GM18517 (cell line): ENCODE data around the gene CTSZ.
"Not testable (repeated sequence)": the region's sequence is repeated elsewhere in the genome, so short reads cannot be mapped to it uniquely, and the experiment has no call there.

Source experiments
- ATAC-seq: cut with Tn5 transposase; IDR thresholded peaks from one replicate; pipeline ENCODE4 v1.9.1; 2021; ENCODE audit warnings: mild to moderate bottlenecking, moderate library complexity; ENCODE audit not compliant: unreplicated experiment

CTSZ gene

DNA sequence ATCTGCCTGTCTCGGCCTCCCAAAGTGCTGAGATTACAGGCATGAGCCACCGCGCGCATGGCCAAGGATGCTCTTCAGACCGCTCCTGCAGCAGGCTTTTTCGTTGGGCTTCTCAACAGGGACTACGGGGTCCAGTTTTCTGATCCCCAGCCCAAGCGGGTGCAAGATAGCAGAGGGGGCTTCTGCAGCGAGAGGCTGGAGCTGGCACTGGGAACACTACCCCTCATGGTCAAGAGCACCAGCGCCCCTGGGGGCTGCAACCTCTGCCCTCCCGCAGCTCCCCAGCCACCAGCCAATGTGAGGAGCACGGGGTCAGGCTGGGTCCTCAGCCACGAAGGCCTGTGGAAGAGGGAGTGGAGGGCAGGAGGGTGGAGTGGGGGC is 6.0 kb downstream of the CTSZ start:
- no peak for ATAC-seq

DNA sequence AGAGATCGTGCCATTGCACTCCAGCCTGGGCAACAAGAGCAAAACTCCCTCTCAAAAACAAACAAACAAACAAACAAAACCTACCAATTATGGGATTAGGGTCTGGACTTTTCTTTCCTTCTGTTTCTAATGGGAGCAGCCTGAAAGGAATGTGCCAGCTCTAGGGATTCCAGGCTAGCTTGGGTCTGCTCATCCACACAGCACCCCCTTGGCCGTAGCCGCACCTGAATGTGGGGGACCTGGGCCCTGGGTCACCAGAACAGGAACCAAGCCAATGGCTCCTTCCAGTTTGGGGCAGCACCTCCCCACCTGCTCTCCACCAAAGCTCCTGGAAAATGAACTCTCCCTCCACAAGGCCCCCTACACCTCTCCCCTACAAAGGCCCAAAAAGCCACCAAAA is 6.7 kb downstream of the CTSZ start:
- no peak for ATAC-seq

DNA sequence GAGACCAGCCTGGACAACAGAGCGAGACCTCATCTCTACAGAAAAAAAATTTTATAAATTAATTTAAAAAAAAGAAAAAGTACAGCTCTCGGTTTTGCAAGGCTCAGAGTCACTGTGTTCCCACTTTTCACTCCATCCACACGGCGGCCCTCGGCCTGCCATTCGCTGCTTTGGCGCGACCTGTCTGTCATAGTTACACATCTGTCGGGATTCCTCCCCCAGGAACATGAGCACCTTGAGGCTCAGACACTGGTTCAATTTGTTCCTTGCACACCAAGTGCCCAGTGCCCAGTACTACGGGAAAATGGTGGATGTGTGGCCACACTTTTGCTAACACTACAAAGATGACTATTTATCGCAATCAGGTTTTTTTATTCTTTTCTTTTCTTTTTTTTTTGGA is 8.4 kb downstream of the CTSZ start:
- no peak for ATAC-seq

DNA sequence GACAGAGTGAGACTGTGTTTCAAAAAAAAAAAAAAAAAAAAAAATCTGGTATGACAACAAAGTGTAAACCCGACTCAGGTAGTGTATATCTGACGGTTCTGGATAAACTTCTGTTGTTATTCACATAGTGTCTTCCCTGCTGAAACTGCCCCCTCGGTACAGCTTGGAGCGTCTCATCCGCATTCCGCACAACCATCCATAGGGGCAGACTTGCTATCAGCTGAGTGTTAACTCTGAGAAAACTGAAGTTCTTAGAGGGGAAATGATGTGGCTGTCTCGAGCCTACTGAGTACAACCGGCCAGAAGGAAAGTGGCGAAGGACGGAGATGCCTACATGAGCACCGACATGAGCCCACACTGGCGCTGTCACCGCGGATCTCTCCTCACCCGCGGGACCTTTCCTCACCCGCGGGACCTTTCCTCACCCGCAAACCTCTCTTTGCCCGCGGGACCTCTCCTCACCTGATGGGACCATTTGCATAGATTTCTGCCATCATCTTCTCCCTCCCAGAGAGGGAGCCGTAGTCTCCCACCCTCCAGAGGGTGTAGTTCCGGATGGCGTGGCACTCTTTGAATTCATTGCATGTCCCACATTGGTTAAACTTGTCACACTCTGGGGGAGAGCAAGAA is 9.8 kb downstream of the CTSZ start:
- ATAC-seq = no peak

DNA sequence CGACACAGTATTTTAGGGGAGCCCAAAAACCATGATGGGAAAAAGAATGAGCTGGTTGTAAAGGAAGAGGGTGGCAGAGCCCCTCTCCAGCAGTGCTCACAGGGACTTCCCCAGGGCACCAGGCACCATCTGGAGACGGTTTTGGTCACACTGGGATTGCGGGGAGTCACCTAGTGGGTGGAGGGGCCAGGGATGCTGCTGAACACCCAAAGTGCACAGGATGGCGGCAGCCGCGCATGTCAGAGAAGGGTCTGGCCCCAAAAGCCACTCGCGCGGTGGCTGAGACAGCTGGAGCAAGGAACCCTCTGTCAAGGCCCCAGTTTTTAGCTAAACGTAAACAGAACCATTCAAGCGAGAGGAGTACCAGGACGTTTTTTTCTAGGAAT is 10.8 kb downstream of the CTSZ start:
- ATAC-seq = no peak

DNA sequence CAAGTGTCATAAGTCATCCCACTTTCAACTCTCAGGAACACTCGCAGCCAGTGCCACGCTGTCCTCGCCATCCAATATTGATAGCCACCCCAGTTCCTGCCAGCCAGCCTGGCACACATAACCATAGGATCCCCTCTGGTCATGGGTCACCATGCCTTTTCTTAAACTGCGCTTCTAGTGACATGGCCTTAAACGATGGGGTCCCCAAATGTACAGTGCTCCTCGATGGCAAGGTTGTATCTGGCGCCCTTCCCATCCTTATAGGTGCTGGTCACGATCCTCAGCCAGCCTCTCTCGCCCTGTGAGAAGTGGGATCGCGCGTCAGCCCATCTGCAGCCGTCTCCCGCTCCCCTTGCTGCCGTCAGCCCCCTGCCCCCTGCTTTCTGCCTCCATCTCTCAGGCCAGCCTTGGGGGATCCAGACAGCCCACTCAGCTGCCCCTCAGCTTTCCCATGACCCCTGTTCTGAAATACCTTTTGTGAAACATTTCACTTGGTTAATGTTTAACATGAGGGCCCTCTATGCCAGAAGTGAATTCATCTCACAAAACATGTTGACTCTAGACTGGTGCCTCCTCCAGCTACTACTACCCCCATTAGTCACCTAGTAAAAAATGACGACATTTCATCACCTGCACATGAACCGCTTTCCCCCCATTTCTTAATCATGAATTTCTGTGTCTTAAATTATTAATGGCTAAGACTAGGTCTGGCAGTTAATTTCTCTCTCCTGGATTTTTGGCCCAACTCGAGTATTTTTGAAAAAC is 11.4 kb downstream of the CTSZ start:
- ATAC-seq = no peak

DNA sequence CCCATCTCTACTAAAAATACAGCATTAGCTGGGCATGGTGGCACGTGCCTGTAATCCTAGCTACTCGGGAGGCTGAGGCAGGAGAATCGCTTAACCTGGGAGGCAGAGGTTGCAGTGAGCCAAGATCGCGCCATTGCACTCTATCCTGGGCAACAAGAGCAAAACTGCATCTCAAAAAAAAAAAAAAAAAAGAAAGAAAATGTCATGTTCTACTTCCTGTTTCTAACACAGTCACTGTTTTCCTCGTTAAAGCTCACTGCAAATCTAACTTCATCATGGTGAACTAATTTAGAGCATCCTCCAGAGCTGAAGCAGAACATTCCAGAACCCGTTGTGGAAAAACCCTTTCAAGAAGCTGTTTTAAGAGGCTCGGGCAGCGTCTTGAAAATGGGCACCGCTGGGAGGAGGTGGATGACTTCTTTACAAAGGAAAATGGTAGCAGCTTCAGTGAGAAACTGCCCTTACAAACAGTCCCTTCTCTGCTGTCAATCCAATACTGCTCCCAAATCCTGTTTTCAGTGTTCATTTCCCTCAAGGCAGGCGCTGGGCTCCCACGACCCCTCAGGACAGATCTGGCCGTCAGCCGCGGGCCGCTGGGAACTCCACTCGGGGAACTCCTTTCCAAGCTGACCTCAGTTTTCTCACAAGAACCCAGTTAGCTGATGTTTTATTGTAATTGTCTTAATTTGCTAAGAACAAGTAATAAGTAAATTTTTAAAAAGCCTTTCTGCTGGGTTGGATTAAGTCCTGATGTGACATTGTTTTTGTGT is 12.5 kb downstream of the CTSZ start:
- no peak for ATAC-seq

DNA sequence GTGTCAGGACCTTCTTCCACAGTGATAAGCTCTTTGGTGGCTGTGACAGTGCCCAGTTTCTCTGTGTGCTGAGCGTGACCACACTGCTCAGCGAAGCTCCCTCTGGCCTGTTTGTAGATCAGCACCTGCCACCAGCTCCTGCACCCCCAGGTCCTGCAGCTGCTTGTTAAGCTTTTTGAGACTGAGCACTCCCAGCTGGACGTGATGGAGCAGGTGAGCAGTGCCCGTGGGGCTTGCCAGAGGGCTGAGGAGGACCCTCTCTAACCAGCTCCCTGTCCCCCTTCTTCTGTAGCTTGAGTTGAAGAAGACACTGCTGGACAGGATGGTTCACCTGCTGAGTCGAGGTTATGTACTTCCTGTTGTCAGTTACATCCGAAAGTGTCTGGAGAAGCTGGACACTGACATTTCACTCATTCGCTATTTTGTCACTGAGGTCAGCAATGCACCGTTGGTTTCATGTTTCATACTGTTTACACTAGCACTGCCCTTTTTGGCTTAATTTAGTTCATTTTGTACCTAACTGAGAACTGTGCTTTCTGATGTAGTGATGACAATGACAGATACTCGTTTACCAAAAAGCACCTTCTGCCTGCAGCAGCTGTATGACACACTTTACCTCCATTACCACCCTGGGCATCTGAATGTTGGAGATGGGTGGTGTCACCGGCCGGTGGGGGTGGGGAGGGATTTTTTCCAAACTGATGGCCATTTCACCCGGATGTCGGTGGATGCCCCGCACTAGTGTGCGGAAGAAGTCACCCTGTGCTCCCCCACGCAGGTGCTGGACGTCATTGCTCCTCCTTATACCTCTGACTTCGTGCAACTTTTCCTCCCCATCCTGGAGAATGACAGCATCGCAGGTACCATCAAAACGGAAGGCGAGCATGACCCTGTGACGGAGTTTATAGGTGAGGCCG is 13.5 kb downstream of the CTSZ start:
- no peak for ATAC-seq

DNA sequence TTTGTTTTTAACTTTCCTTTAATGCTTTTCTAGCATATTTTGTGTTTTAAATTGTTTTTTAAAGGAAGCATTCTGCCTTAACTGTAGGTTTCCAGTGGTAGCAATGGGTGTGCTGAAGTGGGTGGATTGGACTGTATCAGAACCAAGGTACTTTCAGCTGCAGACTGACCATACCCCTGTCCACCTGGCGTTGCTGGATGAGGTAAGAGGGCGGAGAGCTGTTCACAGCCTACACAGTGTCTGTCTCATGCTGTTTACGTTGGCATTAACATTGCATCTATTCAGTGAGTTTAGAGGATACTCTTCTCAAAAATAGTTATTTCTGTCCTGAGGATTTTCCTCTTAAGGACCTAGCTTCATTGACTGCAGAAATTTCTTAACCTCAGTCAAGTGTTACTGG is 14.1 kb downstream of the CTSZ start:
- no peak for ATAC-seq

DNA sequence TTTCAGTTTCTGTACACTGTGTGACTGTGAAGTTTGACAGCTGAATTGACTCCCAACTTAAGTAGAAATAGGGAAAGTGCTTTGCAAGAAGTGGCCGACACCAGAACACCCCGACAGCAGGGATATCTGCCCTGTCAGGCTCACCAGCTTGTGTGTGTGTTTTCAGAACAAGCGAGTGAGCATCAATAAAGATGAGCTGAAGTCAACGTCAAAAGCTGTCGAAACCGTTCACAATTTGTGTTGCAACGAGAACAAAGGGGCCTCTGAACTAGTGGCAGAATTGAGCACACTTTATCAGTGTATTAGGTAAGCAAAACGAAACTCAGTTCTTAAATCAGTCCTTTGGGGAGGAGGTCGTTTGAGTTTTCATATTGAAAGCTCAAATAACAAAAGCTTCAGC is 15.3 kb downstream of the CTSZ start:
- no peak for ATAC-seq

DNA sequence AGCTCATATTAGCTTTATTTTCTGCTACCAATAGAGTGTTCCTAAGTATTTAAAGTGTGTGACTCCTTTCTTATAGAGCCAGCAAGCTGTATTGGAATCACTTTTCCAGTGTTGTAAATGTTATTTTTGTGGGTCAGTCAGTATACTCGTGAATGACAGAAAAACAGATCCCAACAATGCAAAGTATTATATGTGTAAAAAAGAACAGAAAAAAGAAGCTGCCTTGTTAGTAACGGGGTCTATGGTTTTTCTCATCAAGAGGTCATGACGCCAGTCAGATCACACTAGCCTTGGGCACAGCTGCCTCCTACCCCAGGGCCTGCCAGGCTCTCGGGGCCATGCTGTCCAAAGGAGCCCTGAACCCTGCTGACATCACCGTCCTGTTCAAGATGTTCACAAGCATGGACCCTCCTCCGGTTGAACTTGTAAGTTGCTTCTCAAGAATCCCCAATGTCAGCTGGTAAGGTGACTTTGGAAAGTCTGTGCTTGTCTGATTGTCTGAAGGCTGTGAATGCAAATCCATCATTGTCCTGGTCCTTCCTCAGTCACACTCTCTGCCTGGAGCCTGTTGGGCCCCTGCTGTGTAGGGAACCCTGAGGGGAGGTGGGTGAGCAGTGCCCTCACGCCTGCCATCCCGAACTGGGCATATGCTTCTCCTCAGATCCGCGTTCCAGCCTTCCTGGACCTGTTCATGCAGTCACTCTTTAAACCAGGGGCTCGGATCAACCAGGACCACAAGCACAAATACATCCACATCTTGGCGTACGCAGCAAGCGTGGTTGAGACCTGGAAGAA is 16.2 kb downstream of the CTSZ start:
- ATAC-seq = no peak

DNA sequence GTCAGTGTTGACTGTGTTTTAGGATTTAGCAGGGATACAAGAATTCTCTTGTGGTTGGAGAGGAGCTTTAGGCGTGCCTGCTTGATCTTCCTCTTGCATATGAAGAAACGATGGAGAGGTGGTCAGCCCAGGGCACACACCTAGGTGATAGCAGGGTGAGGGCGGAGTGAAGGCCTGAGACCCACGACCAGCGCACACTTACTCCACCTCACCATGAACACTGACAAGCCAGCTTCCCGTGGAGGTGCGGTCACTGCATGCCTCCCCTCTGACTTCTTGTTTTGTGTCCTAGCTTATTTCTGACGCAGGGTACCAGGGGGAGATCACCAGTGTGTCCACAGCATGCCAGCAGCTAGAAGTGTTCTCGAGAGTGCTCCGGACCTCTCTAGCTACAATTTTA is 17.9 kb downstream of the CTSZ start:
- ATAC-seq = no peak

DNA sequence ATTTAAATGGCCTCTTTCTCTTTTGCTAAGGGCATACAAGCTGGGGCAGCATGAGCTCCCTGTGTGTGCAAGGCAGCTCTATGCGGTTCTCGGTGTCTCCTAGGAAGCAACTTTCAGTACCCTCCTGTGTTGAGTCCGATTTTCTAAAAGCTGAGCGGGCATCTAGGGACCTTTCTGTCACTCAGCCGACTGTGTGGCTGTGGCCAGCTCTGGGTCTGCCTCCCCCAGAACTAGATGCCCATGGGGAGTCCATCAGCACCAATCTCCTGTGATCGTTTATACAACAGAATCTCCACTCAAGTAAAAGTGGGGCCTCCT is 18.5 kb downstream of the CTSZ start:
- no peak for ATAC-seq

DNA sequence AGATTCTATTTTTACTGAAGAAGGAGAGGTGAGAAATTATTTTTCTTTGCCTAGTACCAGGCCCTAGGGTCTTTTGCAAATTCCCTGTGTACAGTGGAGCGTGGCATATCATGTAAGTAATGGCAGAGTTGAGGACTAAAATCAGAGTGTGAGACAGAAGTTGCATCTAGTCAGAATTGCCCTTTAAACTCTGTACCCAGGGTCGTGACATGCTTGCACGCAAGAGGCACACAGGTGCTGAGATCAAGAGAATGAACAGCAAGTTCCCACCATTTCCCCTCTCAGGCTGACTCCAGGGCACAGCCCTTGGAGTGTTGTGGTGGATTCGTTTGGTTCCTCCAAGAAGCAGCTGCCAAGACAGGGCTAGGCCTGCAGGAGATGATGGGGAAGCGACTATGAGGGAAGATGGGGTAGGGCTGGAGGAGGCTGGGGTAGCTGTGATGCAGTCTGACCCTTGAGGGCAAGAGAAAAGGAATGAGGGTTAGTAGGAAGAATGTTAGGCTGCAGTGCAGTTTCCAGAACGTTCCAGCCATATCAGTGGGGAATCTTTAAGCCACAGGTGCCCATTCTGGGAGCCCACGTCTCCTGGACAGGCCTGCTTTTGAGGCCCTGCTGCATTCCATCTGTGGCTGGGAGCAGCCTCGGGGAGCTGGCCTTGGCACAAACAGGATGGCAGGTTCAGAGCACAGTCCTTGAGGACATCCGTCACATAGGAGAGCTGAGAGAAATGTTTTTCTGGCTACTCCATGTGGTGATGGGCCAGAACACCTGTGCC is 19.1 kb downstream of the CTSZ start:
- no peak for ATAC-seq

DNA sequence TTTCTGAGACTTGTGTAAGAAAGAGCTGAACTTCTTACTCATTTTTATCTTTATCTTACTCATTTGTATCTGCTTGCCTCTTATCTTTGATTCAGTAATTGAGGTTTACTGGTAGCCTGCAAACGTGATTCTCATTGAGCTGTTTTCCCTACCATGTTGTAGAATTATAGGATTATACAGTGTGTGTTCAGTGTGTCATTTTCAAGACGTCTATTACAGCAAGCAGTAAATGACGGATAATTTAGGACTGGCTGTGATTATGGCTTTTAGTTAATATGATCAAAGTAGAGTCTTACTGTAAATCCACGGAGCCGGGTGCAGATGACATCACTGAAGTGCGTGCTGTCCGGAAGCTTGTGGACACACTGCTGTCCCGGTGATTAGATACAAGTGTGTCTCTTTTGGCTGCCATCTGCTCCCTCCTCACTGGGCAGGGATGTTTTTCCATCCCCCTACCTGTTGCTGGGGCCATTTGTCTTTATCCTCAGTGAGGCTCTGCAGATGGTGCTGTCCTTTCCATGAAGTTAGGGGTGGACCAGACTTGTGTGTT is 20.0 kb downstream of the CTSZ start:
- no peak for ATAC-seq

DNA sequence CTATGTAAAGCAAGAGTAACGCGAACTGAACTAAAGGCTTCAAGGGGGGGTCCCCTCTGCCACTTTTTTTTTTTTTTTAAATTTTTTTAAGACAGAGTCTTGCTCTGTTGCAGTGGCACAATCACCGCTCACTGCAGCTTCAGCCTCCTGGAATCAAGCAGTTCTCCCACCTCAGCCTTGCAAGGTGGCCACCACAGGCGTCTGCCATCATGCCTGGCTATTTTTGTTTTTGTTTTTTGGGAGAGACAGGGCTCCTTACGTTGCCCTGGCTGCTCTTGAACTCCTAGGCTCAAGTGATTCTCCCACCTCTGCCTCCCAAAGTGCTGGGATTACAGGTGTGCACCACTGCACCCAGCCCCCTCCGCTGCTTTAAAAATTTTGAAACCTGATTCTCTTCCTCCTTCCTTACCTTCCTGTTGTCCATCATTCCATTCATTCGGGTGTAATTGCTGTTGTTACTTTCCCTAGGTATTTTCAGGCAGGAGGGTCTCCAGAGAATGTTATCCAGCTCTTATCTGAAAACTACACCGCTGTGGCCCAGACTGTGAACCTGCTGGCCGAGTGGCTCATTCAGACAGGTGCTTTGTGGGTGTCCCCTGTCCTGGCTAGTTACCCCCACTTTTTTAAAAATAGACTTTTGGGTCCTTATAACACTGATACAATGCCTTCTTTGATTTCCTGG is 20.6 kb downstream of the CTSZ start:
- ATAC-seq = no peak

DNA sequence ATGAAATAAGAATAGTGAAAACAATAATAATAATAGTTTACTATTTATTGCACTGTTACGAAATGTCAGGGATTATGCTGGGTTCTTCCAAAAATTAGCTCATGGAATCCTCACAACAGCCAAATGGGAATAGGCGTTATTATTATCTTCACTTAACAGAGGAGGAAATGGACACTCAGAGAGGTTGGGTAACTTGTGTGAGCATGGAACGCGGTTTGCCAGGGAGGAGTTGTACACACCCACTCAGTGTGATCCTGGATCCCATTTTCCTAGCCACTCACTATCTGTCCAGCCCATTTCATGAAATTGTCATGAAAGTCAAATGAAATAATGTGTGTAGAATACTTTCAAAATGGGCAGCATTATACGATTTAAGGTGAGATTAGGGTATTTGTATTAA is 21.4 kb downstream of the CTSZ start:
- ATAC-seq = no peak

DNA sequence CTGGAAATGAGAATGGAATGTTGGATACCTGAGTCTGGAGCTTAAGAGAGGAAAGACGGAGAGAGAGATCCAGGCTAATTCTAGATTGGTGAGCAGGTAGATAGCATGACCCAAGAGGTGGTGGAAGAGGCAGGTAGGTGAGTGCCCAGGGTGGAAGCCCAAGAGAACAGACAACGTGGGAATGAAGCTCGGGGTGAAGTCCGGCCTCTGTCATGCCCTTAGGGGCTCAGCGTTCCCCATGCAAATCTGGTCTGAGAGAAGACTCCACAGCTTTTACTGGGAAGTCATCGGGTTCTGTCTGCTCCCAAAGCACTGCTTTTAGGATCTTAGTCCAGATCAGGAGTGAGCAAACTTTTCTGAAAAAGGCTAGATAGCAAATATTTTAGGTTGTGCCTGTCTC is 22.4 kb downstream of the CTSZ start:
- no peak for ATAC-seq

DNA sequence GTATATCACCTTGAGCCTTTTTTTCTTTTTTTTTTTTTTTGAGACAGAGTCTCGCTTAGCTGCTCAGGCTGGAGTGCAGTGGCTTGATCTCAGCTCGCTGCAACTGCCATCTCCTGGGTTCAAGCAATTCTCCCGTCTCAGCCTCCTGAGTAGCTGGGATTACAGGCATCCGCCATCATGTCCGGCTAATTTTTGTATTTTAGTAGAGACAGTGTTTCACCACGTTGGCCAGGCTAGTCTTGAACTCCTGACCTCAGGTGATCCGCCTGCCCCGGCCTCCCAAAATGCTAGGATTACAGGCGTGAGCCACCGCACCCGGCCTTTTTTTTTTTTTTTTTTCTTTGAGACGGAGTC is 24.0 kb downstream of the CTSZ start:
- not testable (repeated sequence) for ATAC-seq
